Muscle layer of colon (tissue), 2 donors: ENCODE measurements around the gene KIAA0319L.
"Not testable (repeated sequence)": the region's sequence is repeated elsewhere in the genome, so short reads cannot be mapped to it uniquely, and the experiment has no call there.

Source experiments
- H3K27ac ChIP-seq: one replicate; pipeline ENCODE4 v1.7.0; 2013; ENCODE audit warnings: low read depth, mild to moderate bottlenecking, low read length, moderate library complexity
- H3K27me3 ChIP-seq, 2 donors: one replicate each; pipeline ENCODE4 v1.7.0; 2013; ENCODE audit warnings: low read length in 2 of 2, mild to moderate bottlenecking in 2 of 2; ENCODE audit not compliant: insufficient read depth in 2 of 2, control insufficient read depth in 1 of 2
- H3K36me3 ChIP-seq: one replicate; pipeline ENCODE4 v1.7.0; 2013; ENCODE audit warnings: mild to moderate bottlenecking, low read length; ENCODE audit not compliant: insufficient read depth
- H3K4me1 ChIP-seq: one replicate; pipeline ENCODE4 v1.7.0; 2013; ENCODE audit warnings: mild to moderate bottlenecking, low read length; ENCODE audit not compliant: insufficient read depth
- H3K4me3 ChIP-seq, 2 donors: one replicate each; pipeline ENCODE4 v1.7.0; 2013; ENCODE audit warnings: low read length in 2 of 2, low read depth in 1 of 2, mild to moderate bottlenecking in 1 of 2, moderate library complexity in 1 of 2
- H3K9ac ChIP-seq: one replicate; pipeline ENCODE4 v1.7.0; 2013; ENCODE audit warnings: low read length
- H3K9me3 ChIP-seq: one replicate; pipeline ENCODE4 v1.7.0; 2013; ENCODE audit warnings: mild to moderate bottlenecking, low read length
- donor health status: abdominal sarcoma.
- donor health status: Adenocarcinoma of cecum.

The KIAA0319L gene

DNA sequence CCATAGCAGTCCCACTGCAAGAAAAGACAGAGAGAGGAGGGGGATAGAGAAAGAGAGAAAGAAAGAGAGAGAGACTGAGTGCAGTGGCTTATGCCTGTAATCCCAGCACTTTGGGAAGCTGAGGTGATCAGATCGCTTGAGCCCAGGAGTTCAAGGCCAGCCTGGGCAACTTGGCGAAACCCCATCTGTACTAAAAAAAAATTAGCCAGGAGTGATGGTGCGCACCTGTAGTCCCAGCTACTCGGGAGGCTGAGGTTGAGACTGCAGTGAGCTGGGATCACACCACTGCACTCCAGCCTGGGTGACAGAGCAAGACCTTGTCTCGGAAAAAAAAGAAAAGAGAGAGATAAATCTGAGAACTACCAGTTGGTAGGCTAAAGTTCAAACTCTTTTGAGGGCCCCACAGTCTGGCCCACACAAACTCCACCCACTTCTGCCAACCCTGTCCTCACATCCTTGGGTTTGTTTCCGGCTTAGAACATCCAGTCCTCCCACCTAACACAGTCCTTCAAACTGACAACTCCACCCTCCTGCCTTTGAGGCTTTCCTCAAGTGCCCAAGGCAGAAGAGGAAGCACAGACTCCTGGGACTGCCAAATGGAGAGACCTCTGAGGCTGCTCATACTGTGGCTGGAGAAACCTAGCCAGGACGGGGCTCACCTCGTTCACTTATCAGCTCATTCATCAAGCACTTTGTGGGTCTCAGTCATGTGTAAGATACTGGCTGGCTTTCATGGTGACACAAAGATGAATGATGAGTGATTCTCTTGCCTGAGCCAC is 36.0 kb upstream of the KIAA0319L start:
- Histone ChIP-seq H3K9me3 (no peaks in the 10 kb centered on the region), H3K4me1 (no peaks in the 10 kb centered on the region), H3K36me3 (no peaks in the 10 kb centered on the region), H3K4me3 (no peak overlapping the region), H3K9ac (no peak overlapping the region), H3K27ac (no peak overlapping the region), H3K27me3 (no peaks in the 10 kb centered on the region)

- Histone ChIP-seq H3K27me3 (no peaks in the 10 kb centered on the region), H3K9me3 (no peaks in the 10 kb centered on the region), H3K27ac (no peak overlapping the region), H3K36me3 (no peaks in the 10 kb centered on the region), H3K4me1 (no peaks in the 10 kb centered on the region), H3K4me3 (no peak overlapping the region), H3K9ac (no peak overlapping the region)
Observed at GRCh38 chr1:35591211-35591610, 34.0 kb upstream of the KIAA0319L start.

GRCh38 chr1:35590476-35591040 is 33.4 kb upstream of the KIAA0319L start:
- Histone ChIP-seq H3K9ac (no peak overlapping the region), H3K36me3 (no peaks in the 10 kb centered on the region), H3K27ac (no peak overlapping the region), H3K4me1 (no peaks in the 10 kb centered on the region), H3K4me3 (no peak overlapping the region), H3K27me3 (no peaks in the 10 kb centered on the region), H3K9me3 (no peaks in the 10 kb centered on the region)

DNA sequence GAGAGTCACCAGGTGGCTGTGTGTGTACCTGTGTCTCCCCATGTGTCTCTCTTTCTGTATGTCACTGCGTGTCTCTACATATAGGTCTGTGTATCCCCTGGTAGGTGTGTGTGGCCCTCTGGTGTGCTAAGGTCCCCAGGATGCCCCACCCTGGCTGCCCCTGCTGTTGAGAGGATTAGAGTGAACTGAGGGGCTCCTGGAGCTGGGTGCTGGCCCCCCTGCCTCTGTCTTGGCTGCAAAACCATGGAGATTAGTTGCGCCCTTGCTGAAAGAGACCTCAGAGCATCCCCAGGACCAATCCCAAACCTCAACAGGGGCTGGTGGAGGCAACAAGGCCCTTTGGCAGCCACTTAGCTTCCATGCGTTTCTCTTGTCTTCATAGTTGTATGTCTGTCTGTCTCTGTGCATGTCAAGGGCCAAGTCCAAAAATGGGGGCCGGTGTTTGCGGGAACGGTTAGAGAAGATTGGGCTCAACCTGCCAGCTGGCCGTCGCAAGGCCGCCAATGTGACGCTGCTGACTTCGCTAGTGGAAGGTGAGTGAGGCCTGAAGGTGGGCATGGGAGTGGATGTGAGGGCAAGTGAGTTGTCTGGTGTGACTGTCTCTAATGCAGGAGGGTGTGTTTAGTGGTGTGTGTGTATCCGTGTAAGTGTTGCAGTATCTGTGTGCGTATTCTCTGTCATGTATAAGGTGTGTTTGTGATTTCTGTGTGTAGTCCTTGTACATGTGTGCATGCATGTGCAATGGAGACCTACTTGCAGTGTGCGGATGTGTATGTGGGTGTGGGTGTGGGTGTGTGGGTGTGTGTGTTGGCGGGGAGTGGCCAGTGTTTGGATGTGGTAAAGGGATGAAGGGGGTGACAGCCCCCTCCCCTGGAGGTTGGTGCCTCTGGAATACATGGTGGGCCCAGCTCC is 32.6 kb upstream of the KIAA0319L start:
- no peaks in the 10 kb centered on the region for H3K9me3 ChIP-seq
- H3K27me3 ChIP-seq = no peaks in the 10 kb centered on the region
- no peaks in the 10 kb centered on the region for H3K4me1 ChIP-seq
- no peak overlapping the region for H3K4me3 ChIP-seq
- no peaks in the 10 kb centered on the region for H3K36me3 ChIP-seq
- no peak overlapping the region for H3K27ac ChIP-seq
- H3K9ac ChIP-seq = no peak overlapping the region

- H3K27ac ChIP-seq = no peak overlapping the region
Observed at GRCh38 chr1:35588197-35588910, 31.2 kb upstream of the KIAA0319L start.

DNA sequence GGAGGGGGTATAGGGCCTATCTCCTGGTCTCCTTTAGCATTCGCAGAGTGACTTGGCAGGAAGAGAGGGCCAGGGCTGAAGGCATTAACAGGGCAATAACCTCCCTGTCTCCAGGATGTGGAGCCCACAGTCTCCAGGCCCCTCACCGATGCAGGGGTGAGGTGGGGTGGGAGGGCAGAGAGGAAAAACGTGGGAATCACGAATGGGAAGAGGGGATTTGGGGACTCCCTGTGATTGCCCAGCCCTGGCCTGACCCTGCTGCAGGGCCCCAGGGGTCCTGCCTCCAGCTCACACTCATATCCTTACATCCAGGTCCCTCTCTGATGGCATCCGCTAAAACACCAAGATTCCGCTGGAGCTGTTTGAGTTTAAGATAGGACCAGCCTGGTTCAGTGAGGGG is 30.5 kb upstream of the KIAA0319L start:
- Histone ChIP-seq H3K36me3 (no peaks in the 10 kb centered on the region), H3K4me3 (no peak overlapping the region), H3K4me1 (no peaks in the 10 kb centered on the region), H3K9ac (no peak overlapping the region), H3K27me3 (no peaks in the 10 kb centered on the region), H3K27ac (no peak overlapping the region), H3K9me3 (no peaks in the 10 kb centered on the region)

More at GRCh38 chr1:35588197-35588910, 31.2 kb upstream of the KIAA0319L start:
- Histone ChIP-seq H3K4me1 (no peaks in the 10 kb centered on the region), H3K36me3 (no peaks in the 10 kb centered on the region), H3K4me3 (no peak overlapping the region), H3K9ac (no peak overlapping the region), H3K9me3 (no peaks in the 10 kb centered on the region), H3K27me3 (no peaks in the 10 kb centered on the region)

DNA sequence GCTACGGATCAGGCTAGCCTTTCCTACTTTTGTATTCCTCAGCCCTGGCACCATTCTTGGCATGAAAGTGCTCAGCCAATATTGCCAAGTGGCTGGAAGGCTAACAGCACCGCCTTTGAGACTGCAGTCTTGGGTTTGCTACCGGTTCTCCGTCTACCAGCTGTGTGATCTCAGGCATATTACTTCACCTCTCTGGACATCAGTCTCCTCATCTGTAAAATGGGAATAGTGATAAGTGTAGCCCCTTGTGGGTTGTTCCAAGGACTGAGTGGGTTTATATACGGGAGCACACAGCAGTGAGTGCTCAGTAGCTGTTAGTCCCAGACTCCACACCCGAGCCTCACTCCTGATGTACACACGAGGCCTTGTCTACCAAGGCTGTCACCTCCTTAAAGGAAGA is 29.6 kb upstream of the KIAA0319L start:
- H3K9ac ChIP-seq = no peak overlapping the region
- H3K27ac ChIP-seq = no peak overlapping the region

GRCh38 chr1:35585805-35586204 is 28.6 kb upstream of the KIAA0319L start:
- not testable (repeated sequence) for H3K9me3 ChIP-seq, H3K27me3 ChIP-seq, H3K4me1 ChIP-seq, H3K36me3 ChIP-seq, H3K9ac ChIP-seq, H3K4me3 ChIP-seq, H3K27ac ChIP-seq

More for the DNA sequence above, 29.6 kb upstream of the KIAA0319L start:
- H3K9me3 ChIP-seq = no peaks in the 10 kb centered on the region
- no peaks in the 10 kb centered on the region for H3K36me3 ChIP-seq
- H3K4me1 ChIP-seq = no peaks in the 10 kb centered on the region
- H3K27me3 ChIP-seq = no peaks in the 10 kb centered on the region
- H3K4me3 ChIP-seq = no peak overlapping the region

DNA sequence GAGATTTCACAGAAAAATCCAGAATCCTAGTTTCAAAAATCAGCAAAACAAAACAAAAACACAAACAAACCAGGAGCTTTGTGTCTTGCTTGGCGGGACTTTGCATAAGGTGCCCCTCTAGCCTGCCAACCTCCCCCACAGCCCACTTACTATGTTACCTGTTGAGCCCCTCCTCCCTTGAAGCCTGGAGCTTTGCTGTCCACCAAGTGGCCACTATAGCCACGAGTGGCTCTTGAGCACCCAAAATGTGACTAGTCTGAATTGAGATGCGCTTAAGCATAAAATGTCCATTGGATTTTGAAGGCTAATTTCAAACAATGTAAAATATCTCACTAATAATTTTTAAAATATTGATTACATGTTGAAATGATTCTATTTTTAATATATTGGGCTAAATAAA is 28.1 kb upstream of the KIAA0319L start:
- H3K4me3 ChIP-seq = no peak overlapping the region
- no peaks in the 10 kb centered on the region for H3K4me1 ChIP-seq
- H3K27ac ChIP-seq = no peak overlapping the region
- H3K9me3 ChIP-seq = no peaks in the 10 kb centered on the region
- no peaks in the 10 kb centered on the region for H3K27me3 ChIP-seq
- H3K9ac ChIP-seq = no peak overlapping the region
- H3K36me3 ChIP-seq = no peaks in the 10 kb centered on the region

GRCh38 chr1:35581621-35582020 is 24.4 kb upstream of the KIAA0319L start:
- H3K9me3 ChIP-seq = not testable (repeated sequence)

DNA sequence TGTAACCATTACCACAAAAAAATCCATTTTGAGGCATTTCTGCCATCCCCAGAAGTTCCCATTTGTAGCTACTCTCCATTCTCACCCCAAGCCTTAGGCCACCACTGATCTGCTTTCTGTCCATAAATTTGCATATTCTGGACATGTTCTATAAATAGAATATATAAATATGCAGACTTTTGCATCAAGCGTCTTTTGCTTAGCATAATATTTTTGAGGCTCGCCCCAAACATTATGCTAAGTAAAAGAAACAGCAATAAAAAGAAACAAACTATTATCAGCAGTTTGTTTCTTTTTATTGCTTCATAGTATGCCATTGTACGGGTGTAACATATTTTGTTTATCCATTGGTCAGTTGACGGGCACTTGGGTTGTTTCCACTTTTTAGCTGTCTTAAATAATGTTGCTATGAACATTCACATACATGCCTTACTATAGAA is 23.8 kb upstream of the KIAA0319L start:
- Histone ChIP-seq H3K27me3 (peaks cover 0 to 24% of the 10 kb centered on the region in 2 donors), H3K36me3 (no peaks in the 10 kb centered on the region), H3K4me1 (peaks cover 15% of the 10 kb centered on the region), H3K9ac (no peak overlapping the region), H3K4me3 (no peak overlapping the region), H3K9me3 (no peaks in the 10 kb centered on the region), H3K27ac (no peak overlapping the region)

More at GRCh38 chr1:35581621-35582020, 24.4 kb upstream of the KIAA0319L start:
- Histone ChIP-seq H3K4me1 (peaks cover 12% of the 10 kb centered on the region), H3K27me3 (peaks cover 0 to 18% of the 10 kb centered on the region in 2 donors)
- not testable (repeated sequence) for H3K9ac ChIP-seq, H3K4me3 ChIP-seq, H3K27ac ChIP-seq, H3K36me3 ChIP-seq
